BE2C (cell line): ENCODE results near the gene APRT.

ENCODE experiments used
- DNase-seq: peaks from one replicate; pipeline ENCODE4 v3.0.0-alpha.2; 2020
- H3K27me3 ChIP-seq: fragments of 250-450 bp; sonication (Bioruptor Pico); 2 replicates; pipeline ENCODE4 v1.5.1; 2020; ENCODE audit warnings: mild to moderate bottlenecking
- H3K36me3 ChIP-seq: fragments of 250-450 bp; sonication (Bioruptor Pico); 2 replicates; pipeline ENCODE4 v1.5.1; 2020; ENCODE audit warnings: mild to moderate bottlenecking
- H3K4me1 ChIP-seq: fragments of 250-450 bp; sonication (Bioruptor Pico); 2 replicates; pipeline ENCODE4 v1.5.1; 2020
- H3K4me3 ChIP-seq: 2 replicates; pipeline ENCODE4 v1.5.1; 2011; ENCODE audit warnings: low read depth, low read length
- H3K9me3 ChIP-seq: fragments of 250-450 bp; sonication (Bioruptor Pico); 2 replicates; pipeline ENCODE4 v1.5.1; 2020
- CTCF ChIP-seq: IDR thresholded peaks from 2 replicates; pipeline ENCODE4 v1.5.1; 2012; ENCODE audit warnings: mild to moderate bottlenecking, low read depth, low read length

APRT gene

GRCh38 chr16:88843256-88843655 lies 31.5 kb upstream of the APRT start:
- no peaks in the 10 kb centered on the region for H3K36me3 ChIP-seq
- no peaks in the 10 kb centered on the region for H3K4me1 ChIP-seq

GRCh38 chr16:88842806-88843205 lies 31.1 kb upstream of the APRT start:
- DNase-seq, result no peak
- no peak for TF ChIP-seq CTCF
- Histone ChIP-seq H3K36me3 (no peaks in the 10 kb centered on the region), H3K27me3 (no peaks in the 10 kb centered on the region), H3K9me3 (no peaks in the 10 kb centered on the region), H3K4me3 (no peak overlapping the region), H3K4me1 (no peaks in the 10 kb centered on the region)

More at GRCh38 chr16:88843256-88843655, 31.5 kb upstream of the APRT start:
- H3K27me3 ChIP-seq, result no peaks in the 10 kb centered on the region
- no peak overlapping the region for H3K4me3 ChIP-seq
- H3K9me3 ChIP-seq, result no peaks in the 10 kb centered on the region
- no peak for TF ChIP-seq CTCF
- DNase-seq, result no peak

GRCh38 chr16:88842308-88842756 lies 30.6 kb upstream of the APRT start:
- no peaks in the 10 kb centered on the region for H3K27me3 ChIP-seq
- no peaks in the 10 kb centered on the region for H3K9me3 ChIP-seq
- no peaks in the 10 kb centered on the region for H3K4me1 ChIP-seq
- no peak for TF ChIP-seq CTCF
- DNase-seq, result no peak
- H3K36me3 ChIP-seq, result no peaks in the 10 kb centered on the region
- H3K4me3 ChIP-seq, result no peak overlapping the region

GRCh38 chr16:88841521-88842307 lies 30.0 kb upstream of the APRT start:
- H3K36me3 ChIP-seq, result no peaks in the 10 kb centered on the region
- no peak for TF ChIP-seq CTCF

GRCh38 chr16:88840600-88841215 lies 29.0 kb upstream of the APRT start:
- Histone ChIP-seq H3K4me1 (no peaks in the 10 kb centered on the region), H3K9me3 (no peaks in the 10 kb centered on the region), H3K36me3 (no peaks in the 10 kb centered on the region), H3K27me3 (no peaks in the 10 kb centered on the region), H3K4me3 (no peak overlapping the region)
- no peak for DNase-seq
- no peak for TF ChIP-seq CTCF

More at GRCh38 chr16:88841521-88842307, 30.0 kb upstream of the APRT start:
- Histone ChIP-seq H3K9me3 (no peaks in the 10 kb centered on the region), H3K4me1 (no peaks in the 10 kb centered on the region), H3K4me3 (no peak overlapping the region), H3K27me3 (no peaks in the 10 kb centered on the region)
- no peak for DNase-seq
